ENCODE measurements around the gene IL4.

The IL4 gene

DNA sequence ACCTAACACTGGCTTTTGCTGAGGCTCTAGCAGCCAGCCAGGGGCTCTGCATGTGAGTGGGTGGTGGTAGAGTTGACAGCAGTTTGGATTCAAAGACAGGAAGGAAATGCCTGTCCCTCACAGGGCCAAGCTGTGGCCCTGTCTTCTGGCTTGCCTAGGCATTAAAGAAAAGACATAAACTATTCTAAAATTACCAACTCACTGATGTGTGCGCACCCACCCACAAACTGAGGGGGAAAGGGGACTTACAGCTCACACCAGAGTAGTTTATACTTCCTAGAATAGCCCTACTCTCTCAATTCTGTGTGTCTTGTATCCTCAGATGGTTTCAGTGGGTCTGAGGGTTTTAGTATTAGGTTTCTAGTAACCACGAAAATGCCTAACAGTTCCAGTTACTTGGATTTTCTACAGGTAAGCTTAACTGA lies 34.1 kb upstream of the IL4 start:
- H3K4me3 ChIP-seq (ENCODE audit: control insufficient read depth, low read depth, low read length): no peak overlapping the region

DNA sequence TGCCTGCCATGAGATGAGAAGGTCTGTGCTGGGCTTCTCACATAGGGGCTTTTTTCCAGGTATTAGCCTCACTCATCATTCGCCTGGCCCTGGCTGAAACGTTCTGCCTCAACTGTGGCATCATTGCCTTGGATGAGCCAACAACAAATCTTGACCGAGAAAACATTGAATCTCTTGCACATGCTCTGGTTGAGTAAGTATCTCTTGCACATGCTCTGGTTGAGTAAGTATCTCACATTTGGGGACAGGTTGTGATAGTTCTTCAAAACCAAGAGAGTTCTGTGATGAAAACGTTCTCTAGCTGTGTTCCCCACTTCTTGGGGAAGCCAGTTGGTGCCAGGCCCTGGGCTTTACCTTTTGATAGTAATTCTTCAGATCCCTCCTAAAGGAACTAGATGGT lies 33.2 kb upstream of the IL4 start:
- H3K4me3 ChIP-seq (ENCODE audit: control insufficient read depth, low read depth, low read length): no peak overlapping the region
- TF ChIP-seq, protein P1, sequence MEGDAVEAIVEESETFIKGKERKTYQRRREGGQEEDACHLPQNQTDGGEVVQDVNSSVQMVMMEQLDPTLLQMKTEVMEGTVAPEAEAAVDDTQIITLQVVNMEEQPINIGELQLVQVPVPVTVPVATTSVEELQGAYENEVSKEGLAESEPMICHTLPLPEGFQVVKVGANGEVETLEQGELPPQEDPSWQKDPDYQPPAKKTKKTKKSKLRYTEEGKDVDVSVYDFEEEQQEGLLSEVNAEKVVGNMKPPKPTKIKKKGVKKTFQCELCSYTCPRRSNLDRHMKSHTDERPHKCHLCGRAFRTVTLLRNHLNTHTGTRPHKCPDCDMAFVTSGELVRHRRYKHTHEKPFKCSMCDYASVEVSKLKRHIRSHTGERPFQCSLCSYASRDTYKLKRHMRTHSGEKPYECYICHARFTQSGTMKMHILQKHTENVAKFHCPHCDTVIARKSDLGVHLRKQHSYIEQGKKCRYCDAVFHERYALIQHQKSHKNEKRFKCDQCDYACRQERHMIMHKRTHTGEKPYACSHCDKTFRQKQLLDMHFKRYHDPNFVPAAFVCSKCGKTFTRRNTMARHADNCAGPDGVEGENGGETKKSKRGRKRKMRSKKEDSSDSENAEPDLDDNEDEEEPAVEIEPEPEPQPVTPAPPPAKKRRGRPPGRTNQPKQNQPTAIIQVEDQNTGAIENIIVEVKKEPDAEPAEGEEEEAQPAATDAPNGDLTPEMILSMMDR (conservative IDR thresholded peaks at IDR 0.05; ENCODE audit: control insufficient read depth, insufficient read depth, low read depth, low read length): no peak
- DNase-seq (ENCODE audit: low read depth): no peak

More for the DNA sequence above, 34.1 kb upstream of the IL4 start:
- TF ChIP-seq, protein P1 (conservative IDR thresholded peaks at IDR 0.05; ENCODE audit: control insufficient read depth, insufficient read depth, low read depth, low read length): no peak
- DNase-seq (ENCODE audit: low read depth): no peak

DNA sequence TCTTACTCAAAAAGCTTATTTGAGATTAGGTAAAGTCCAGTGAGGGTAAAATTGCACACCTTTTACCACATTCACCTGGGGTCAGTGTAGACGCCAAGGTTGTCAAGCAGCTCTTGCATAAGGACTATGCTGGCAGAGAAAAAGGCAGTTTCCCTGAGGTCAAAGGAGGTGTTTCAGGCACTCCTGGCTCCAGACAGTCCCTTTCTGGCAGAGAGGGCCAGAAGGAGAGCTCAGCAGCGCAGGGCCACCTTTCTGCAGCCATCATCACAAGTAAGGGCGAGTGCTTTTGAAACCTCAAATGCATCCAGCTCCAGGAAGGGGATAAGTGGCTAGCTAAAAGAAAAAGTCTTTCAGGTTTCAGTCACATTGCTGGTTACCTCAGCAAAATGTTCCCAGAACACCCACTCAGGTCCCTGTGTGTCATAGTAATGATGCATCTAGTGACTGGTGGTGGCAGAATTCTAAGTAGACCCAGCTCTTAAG lies 32.5 kb upstream of the IL4 start:
- no peak overlapping the region for H3K4me3 ChIP-seq (ENCODE audit: control insufficient read depth, low read depth, low read length)
- DNase-seq (ENCODE audit: low read depth): no peak
- TF ChIP-seq, protein P1 (conservative IDR thresholded peaks at IDR 0.05; ENCODE audit: control insufficient read depth, insufficient read depth, low read depth, low read length): no peak

DNA sequence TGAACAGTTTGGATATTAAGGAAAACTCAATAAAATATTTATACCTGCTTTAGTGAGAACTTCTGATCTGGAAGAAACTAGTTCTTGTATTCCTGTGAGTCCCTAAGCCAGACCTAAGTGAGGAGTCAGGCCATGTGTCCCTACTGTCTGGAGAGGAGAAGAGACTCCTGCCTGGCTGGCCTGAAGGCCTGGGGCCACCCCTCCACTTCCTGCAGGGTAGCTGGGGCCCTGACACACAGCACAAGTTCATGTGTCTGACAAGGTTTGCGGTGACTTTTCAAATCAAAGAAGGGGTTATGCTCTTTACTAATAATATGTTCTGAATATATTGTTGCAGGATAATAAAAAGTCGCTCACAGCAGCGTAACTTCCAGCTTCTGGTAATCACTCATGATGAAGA lies 31.9 kb upstream of the IL4 start:
- TF ChIP-seq, protein P1 (conservative IDR thresholded peaks at IDR 0.05; ENCODE audit: control insufficient read depth, insufficient read depth, low read depth, low read length): no peak
- DNase-seq (ENCODE audit: low read depth): no peak
- H3K4me3 ChIP-seq (ENCODE audit: control insufficient read depth, low read depth, low read length): no peak overlapping the region

DNA sequence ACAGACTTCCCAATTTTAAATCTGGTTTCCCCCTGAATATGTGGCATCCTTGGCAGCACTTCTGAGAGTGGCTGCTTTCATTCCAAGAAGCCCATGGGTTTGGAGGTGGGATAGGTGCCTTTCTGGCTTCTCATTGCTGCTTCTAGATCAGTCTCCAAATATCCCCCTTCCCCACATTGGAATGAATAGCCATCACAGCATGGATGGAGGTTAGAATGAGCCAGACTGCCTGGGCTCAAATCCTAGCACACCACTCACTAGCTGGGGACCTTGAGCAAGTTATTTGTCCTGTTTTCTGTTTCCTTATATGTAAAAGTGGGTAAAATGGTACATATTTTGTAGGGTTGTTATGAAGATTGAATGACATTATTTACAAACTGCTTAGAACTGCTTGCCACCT lies 29.6 kb upstream of the IL4 start:
- no peak for DNase-seq (ENCODE audit: low read depth)
- TF ChIP-seq, protein P1 (conservative IDR thresholded peaks at IDR 0.05; ENCODE audit: control insufficient read depth, insufficient read depth, low read depth, low read length): no peak
- H3K4me3 ChIP-seq (ENCODE audit: control insufficient read depth, low read depth, low read length): no peak overlapping the region

DNA sequence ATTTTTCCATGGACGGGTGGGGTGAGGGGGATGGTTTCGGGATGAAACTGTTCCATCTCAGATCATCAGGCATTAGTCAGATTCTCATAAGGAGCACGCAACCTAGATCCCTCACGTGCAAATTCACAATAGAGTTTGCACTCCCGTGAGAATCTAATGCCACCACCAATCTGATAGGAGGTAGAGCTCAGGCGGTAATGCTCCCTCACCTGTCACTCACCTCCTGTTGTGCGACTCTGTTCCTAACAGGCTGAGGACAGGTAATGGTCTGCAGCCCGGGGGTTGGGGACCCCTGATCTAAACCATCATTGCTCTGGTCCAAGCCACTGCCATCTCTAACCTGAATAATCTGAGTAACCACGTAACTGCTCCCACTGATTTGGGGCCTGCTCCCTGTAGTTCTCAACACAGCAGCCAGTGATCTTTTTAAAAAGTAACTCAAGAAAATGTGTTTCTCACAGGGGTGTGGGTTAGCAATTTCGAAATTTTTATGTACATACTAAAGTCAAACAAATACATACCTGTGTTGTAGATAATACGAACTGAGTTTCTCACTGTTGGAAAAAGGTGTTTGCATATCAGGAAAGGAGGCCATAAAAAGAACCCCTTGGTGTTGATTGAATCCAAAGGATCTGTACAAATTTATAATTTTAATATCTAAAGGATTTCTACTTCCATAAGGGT lies 27.1 kb upstream of the IL4 start:
- H3K4me3 ChIP-seq (ENCODE audit: control insufficient read depth, low read depth, low read length): no peak overlapping the region
- TF ChIP-seq, protein P1 (conservative IDR thresholded peaks at IDR 0.05; ENCODE audit: control insufficient read depth, insufficient read depth, low read depth, low read length): no peak
- no peak for DNase-seq (ENCODE audit: low read depth)
